ENCODE results near the gene HRCT1. TPM values are rescaled to one million over a fixed set of nuclear protein-coding genes. Genes with fewer than 3 reads are reported as not detected.

Gene HRCT1
- total and polyA plus RNA-seq, 2 donors (not counting 1 experiment from before 2014, with no cell fraction given), result not detected

DNA sequence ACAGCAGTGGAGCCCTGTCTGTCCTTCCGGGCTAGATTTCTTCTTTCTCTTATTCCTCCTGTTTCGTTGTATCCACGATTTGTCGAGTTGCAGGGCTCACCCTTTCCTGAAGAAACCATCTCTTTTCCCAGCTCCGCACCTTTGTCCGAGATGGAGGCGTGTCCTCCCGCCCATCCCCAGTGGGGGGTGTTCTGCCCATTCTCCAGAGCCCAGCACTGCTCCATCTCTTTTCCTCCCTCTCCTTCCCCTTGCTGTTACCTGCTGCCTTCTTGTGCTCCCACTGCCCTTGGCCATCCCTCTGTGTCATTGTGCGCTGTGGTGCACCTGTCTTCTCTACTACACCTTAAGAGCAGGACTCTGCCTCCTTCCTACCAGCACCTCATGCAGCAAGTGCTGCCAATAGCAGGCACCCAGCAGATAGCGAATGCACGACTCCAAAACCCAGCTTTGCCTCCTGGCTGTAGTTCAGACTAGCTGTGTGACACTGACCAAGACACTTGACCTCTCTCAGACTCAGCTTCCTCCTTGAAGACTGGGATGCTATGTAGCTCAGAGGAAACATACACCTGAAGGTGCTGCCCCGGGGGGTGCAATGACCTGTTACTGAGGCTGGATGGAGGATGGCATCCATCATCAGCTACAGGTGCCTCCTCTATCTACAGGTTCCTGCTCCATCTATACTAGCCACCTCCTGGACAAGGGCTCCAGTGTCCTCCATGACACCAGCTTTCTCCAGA, 44.7 kb upstream of the HRCT1 start:
- Mint-ChIP-seq H3K4me1 (no peaks in the 10 kb centered on the region), H3K27me3 (peaks cover 22% of the 10 kb centered on the region), H3K4me3 (no peak overlapping the region), H3K27ac (no peak overlapping the region), H3K9me3 (ENCODE audit: insufficient read depth) (no peaks in the 10 kb centered on the region)
- no peak for ATAC-seq (ENCODE audit: low read depth)
- Histone ChIP-seq H3K79me2 (ENCODE audit: control insufficient read depth, insufficient read depth, low read length) (no peaks in the 10 kb centered on the region), H3K27ac (ENCODE audit: low read length in 2 of 2) (no peak overlapping the region), H3K4me2 (replicated peaks; ENCODE audit: low read depth, low read length, poor library complexity, severe bottlenecking) (no peak overlapping the region), H3K36me3 (replicated peaks in 1 of 2; ENCODE audit: control extremely low read depth in 1 of 2, control insufficient read depth in 1 of 2, extremely low read depth in 1 of 2, insufficient read depth in 2 of 2, low read length in 1 of 2) (no peaks in the 10 kb centered on the region), H3K9me3 (ENCODE audit: control extremely low read depth in 1 of 3, control insufficient read depth in 2 of 3, insufficient read depth in 1 of 3, low read length in 2 of 3) (no peaks in the 10 kb centered on the region), H3K9ac (ENCODE audit: low read length) (no peak overlapping the region), H3K4me1 (ENCODE audit: control insufficient read depth in 2 of 2, insufficient read depth in 2 of 2, low read length in 2 of 2) (no peaks in the 10 kb centered on the region), H3K27me3 (replicated peaks in 1 of 4; ENCODE audit: control extremely low read depth in 1 of 4, control insufficient read depth in 3 of 4, insufficient read depth in 4 of 4, low read length in 3 of 4) (peaks cover 0 to 12% (median 3%) of the 10 kb centered on the region in 4 experiments), H2AFZ (ENCODE audit: insufficient read depth, low read depth, low read length, poor library complexity, severe bottlenecking) (no peak overlapping the region), H4K20me1 (ENCODE audit: control insufficient read depth, insufficient read depth, low read length, poor library complexity, severe bottlenecking) (no peaks in the 10 kb centered on the region), H3K4me3 (ENCODE audit: control extremely low read depth in 1 of 5, extremely low read depth in 1 of 5, insufficient read depth in 1 of 5, low read depth in 2 of 5, low read length in 4 of 5) (no peak overlapping the region)
- intact Hi-C loops (cut with micrococcal nuclease), result no loop called here
- no peak for DNase-seq
- 72% methylated on average over 11 of the region's 12 CpGs for WGBS (ENCODE audit: insufficient coverage)
- TF ChIP-seq, protein P1, sequence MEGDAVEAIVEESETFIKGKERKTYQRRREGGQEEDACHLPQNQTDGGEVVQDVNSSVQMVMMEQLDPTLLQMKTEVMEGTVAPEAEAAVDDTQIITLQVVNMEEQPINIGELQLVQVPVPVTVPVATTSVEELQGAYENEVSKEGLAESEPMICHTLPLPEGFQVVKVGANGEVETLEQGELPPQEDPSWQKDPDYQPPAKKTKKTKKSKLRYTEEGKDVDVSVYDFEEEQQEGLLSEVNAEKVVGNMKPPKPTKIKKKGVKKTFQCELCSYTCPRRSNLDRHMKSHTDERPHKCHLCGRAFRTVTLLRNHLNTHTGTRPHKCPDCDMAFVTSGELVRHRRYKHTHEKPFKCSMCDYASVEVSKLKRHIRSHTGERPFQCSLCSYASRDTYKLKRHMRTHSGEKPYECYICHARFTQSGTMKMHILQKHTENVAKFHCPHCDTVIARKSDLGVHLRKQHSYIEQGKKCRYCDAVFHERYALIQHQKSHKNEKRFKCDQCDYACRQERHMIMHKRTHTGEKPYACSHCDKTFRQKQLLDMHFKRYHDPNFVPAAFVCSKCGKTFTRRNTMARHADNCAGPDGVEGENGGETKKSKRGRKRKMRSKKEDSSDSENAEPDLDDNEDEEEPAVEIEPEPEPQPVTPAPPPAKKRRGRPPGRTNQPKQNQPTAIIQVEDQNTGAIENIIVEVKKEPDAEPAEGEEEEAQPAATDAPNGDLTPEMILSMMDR (IDR thresholded peaks at IDR 0.05), result no peak
- TF ChIP-seq EZH2 (IDR thresholded peaks at IDR 0.05; ENCODE audit: borderline replicate concordance, insufficient read depth, low read depth, low read length, poor library complexity, severe bottlenecking), result no peak
- ChIA-PET POLR2A (no interaction called here), CTCF (interaction anchor here (0.5 to 4.0 kb wide), 6 partner anchors 7 to 280 kb away, joined by 3 to 17 read pairs (median 4); no protein-coding TSS in a partner anchor)

DNA sequence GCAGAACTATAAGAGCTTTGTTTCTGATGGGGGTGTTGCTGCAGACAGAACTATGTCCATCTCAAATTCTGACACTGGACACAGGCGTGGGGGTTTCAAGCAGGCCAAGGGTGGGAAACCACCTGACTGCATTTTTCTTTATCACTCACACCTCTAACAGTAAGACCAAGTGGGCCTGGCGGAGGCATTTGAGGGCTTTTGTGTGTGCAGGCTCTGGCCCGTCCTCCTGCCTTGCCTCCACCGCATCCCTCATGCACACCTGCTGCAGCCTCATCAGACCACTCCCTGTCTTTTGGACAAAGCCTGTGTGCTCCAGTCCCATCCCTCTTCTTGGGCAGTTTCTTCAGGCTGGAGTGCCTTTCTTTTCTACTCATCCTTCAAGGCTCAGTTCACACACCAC, 43.7 kb upstream of the HRCT1 start:
- H2AFZ ChIP-seq (ENCODE audit: insufficient read depth, low read depth, low read length, poor library complexity, severe bottlenecking), result no peak overlapping the region
- no peaks in the 10 kb centered on the region for H3K9me3 Mint-ChIP-seq (ENCODE audit: insufficient read depth)

More for the DNA sequence above, 43.7 kb upstream of the HRCT1 start:
- no peak overlapping the region for H3K27ac Mint-ChIP-seq
- DNase-seq, result no peak
- no peaks in the 10 kb centered on the region for H3K36me3 ChIP-seq (replicated peaks in 1 of 2; ENCODE audit: control extremely low read depth in 1 of 2, control insufficient read depth in 1 of 2, extremely low read depth in 1 of 2, insufficient read depth in 2 of 2, low read length in 1 of 2)
- H3K4me2 ChIP-seq (replicated peaks; ENCODE audit: low read depth, low read length, poor library complexity, severe bottlenecking), result no peak overlapping the region
- H3K27me3 Mint-ChIP-seq, result peaks cover 22% of the 10 kb centered on the region
- H3K9me3 ChIP-seq (ENCODE audit: control extremely low read depth in 1 of 3, control insufficient read depth in 2 of 3, insufficient read depth in 1 of 3, low read length in 2 of 3), result no peaks in the 10 kb centered on the region
- H3K9ac ChIP-seq (ENCODE audit: low read length), result no peak overlapping the region
- no peak overlapping the region for H3K27ac ChIP-seq (ENCODE audit: low read length in 2 of 2)
- H3K4me1 Mint-ChIP-seq, result no peaks in the 10 kb centered on the region
- 90% methylated on average over 4 of the region's 4 CpGs for WGBS (ENCODE audit: insufficient coverage)
- no peaks in the 10 kb centered on the region for H3K79me2 ChIP-seq (ENCODE audit: control insufficient read depth, insufficient read depth, low read length)
- no peaks in the 10 kb centered on the region for H3K4me1 ChIP-seq (ENCODE audit: control insufficient read depth in 2 of 2, insufficient read depth in 2 of 2, low read length in 2 of 2)
- intact Hi-C loops (cut with micrococcal nuclease), result no loop called here
- H3K4me3 ChIP-seq (ENCODE audit: control extremely low read depth in 1 of 5, extremely low read depth in 1 of 5, insufficient read depth in 1 of 5, low read depth in 2 of 5, low read length in 4 of 5), result no peak overlapping the region
- TF ChIP-seq EZH2 (IDR thresholded peaks at IDR 0.05; ENCODE audit: borderline replicate concordance, insufficient read depth, low read depth, low read length, poor library complexity, severe bottlenecking), result no peak
- TF ChIP-seq, protein P1 (IDR thresholded peaks at IDR 0.05), result no peak
- no peak overlapping the region for H3K4me3 Mint-ChIP-seq
- no peaks in the 10 kb centered on the region for H4K20me1 ChIP-seq (ENCODE audit: control insufficient read depth, insufficient read depth, low read length, poor library complexity, severe bottlenecking)
- peaks cover 0 to 12% (median 3%) of the 10 kb centered on the region in 4 experiments for H3K27me3 ChIP-seq (replicated peaks in 1 of 4; ENCODE audit: control extremely low read depth in 1 of 4, control insufficient read depth in 3 of 4, insufficient read depth in 4 of 4, low read length in 3 of 4)
- ChIA-PET POLR2A (no interaction called here), CTCF (interaction anchor here (0.5 to 2.5 kb wide), 6 partner anchors 15 to 281 kb away, joined by 3 to 10 read pairs (median 4); no protein-coding TSS in a partner anchor)
- no peak for ATAC-seq (ENCODE audit: low read depth)
